Gastrocnemius medialis (tissue), 4 donors: ENCODE measurements around the gene DCLRE1C.

Experiments
- POLR2A ChIP-seq, 2 donors: fragments of 450-650 bp; IDR thresholded peaks; one replicate each; pipeline ENCODE4 v1.6.1; 2017; ENCODE audit warnings: antibody characterized with exemption in 2 of 2, mild to moderate bottlenecking in 2 of 2, moderate library complexity in 2 of 2
- TF ChIP-seq, protein P1 (sequence below), 5 experiments: fragments of 450-650 bp in 3 of 5; fragments of 200-600 bp in 2 of 5; sonication (generic) in 2 of 5; IDR thresholded peaks in 4 of 5; conservative IDR thresholded peaks in 1 of 5; 1 replicate in 4 of 5; 2 replicates in 1 of 5; pipeline ENCODE4 v1.5.1; 2016 to 2019; ENCODE audit warnings: antibody characterized with exemption in 5 of 5, mild to moderate bottlenecking in 3 of 5, moderate library complexity in 3 of 5

DNA sequence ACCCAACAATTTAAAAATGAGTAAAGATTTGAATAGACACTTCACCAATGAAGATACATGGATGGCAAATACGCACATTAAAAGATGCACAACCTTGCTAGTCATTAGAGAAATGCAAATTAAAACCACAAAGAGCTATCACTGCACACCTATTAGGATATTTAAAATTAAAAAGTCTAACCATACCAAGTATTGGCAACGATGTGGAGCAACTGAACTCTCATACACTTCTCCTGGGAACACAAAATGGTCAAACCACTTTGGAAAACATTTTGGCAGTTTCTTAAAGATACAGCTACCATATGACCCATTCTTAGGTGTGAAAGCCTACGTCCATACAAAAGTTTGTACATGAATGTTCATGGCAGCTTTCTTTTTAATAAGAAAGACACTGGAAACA is 36.1 kb downstream of the DCLRE1C start:
- TF ChIP-seq, protein P1, sequence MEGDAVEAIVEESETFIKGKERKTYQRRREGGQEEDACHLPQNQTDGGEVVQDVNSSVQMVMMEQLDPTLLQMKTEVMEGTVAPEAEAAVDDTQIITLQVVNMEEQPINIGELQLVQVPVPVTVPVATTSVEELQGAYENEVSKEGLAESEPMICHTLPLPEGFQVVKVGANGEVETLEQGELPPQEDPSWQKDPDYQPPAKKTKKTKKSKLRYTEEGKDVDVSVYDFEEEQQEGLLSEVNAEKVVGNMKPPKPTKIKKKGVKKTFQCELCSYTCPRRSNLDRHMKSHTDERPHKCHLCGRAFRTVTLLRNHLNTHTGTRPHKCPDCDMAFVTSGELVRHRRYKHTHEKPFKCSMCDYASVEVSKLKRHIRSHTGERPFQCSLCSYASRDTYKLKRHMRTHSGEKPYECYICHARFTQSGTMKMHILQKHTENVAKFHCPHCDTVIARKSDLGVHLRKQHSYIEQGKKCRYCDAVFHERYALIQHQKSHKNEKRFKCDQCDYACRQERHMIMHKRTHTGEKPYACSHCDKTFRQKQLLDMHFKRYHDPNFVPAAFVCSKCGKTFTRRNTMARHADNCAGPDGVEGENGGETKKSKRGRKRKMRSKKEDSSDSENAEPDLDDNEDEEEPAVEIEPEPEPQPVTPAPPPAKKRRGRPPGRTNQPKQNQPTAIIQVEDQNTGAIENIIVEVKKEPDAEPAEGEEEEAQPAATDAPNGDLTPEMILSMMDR (IDR thresholded peaks at IDR 0.05 in 4 of 5, conservative IDR thresholded peaks at IDR 0.05 in 1 of 5): no peak
- TF ChIP-seq POLR2A (IDR thresholded peaks at IDR 0.05): no peak
